Dermis blood vessel endothelial cell (primary cell): ENCODE results near the gene COL10A1. TPM values are rescaled to one million over a fixed set of nuclear protein-coding genes. Genes with fewer than 3 reads are reported as not detected.
A peak's percentile ranks its signal among the peaks of the same experiment; 100 is the strongest.

Experiments used
- DNase-seq: peaks from one replicate; pipeline ENCODE4 v3.0.0; 2010
- total RNA-seq: library from RNA; depleted of rRNA; stranded (reverse); fragments of >200 nt; gene quantifications from 2 replicates; pipeline ENCODE4 v1.2.3, GENCODE V29; 2014

Gene COL10A1
- total RNA-seq, 1 donor from 2014 or later = not detected

DNA sequence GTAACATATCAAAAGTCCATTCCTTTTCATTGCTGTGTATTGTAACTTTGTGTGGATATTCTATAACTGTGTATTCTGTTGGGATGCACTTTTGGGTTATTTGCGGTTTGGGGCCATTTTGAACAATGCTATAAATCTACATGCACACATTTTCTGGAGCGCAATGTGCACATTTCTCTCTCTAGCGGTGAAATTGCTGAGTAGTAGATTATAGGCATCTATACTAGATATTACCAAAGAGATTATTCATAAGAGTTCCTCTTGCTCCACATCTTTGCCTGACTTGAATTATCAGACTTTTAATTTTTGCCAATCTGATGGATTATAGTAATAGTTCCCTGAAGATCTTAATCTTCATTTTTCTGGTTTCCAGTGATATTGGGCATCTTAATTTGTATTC is 47.0 kb downstream of the COL10A1 start:
- DNase-seq = no peak

DNA sequence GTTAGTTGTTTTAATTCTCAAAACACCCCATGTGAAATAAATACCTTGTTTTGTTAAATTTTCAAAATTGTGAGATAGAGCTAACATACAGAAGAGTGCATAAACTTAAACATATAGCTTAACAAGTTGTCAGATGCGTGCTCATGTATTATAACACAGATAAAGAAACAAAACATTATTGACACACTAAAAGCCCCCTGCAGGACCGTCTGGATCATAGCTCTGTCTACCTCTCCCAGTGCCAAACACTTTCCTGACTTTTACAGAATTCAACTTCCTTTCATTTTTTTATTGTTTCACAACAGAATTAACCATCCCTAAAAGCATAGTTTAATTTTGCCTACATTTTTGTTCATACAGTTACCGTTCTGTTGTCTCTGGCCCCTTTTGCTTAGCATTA is 47.4 kb downstream of the COL10A1 start:
- DNase-seq = no peak

DNA sequence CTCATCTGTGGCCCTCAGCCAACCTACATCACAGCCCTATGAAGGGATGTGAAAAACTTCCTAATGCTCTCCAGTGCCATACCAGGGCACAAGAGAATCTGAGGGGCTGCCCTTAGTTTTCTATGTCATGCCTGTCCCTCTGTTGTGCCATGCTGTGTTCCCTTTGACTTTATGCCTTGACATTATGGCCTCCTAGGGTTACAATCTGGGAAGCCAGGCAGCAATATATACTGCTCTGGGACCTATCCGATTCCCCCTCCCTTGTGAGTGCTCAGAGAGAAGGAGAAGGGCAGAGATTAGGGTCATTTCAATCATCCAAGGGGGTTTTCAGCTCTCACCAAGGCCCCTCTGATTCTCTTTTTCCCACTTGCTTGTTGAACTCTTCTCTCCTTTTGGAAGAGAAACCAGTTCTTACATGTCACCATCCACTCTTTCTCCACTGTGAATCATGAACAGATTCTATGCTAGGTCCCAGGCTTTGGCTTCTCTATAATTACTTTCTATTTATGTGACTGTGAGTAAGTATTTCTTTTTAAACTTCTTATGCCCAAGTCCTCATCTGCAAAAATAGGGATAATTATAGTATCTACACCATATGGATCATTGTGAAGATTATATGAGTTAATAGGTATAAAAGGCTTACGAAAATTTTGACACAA is 51.1 kb downstream of the COL10A1 start:
- no peak for DNase-seq

DNA sequence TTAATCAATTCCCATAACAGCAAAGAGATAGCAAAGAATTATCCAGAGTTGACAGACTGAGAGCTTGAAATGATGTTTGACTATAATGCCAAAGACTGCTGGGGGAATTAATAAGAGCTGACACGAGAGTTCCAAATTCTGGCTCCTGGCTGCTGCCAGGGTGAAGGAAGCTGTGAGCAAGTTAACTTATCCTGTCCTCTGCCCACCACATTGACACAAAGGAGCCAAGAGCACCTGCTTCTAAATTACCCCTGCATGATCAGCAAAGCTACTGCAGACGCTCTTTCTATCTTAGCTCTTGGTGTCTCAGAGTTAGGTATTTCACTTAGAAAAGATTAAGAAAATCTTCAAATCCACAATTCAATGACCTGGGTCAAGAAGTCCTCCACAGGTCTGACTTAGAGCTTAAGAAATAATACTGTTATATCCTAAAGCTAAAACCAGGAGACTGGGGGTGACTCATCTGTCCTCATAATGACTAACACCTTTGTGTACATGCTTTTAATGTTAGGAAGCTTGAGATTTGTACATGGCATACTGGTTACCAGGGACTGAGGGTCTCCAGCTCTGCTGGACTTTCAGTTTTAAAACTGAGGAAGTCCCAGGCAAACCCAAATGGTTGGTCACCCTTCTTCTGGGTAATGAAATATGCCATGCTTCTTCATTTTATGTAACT is 52.0 kb downstream of the COL10A1 start:
- DNase-seq = no peak

DNA sequence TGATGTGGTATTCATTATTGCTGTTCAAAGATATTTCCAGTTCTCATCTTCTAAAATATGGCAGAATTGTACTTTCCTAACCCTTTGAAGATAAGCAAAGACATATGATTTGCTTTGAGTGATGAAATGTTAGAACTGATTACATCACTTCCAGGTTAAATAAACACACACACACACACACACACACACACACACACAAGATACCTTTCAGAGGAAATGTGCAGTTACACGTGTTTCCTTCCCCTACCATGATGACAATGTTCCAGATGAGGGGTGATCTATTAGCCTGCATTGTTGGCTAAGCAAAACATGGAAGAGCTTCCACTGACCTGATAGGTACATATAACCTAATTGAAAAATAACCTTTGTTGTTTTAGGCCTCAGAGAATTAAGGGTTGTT is 53.6 kb downstream of the COL10A1 start:
- peak; percentile 26 for DNase-seq

DNA sequence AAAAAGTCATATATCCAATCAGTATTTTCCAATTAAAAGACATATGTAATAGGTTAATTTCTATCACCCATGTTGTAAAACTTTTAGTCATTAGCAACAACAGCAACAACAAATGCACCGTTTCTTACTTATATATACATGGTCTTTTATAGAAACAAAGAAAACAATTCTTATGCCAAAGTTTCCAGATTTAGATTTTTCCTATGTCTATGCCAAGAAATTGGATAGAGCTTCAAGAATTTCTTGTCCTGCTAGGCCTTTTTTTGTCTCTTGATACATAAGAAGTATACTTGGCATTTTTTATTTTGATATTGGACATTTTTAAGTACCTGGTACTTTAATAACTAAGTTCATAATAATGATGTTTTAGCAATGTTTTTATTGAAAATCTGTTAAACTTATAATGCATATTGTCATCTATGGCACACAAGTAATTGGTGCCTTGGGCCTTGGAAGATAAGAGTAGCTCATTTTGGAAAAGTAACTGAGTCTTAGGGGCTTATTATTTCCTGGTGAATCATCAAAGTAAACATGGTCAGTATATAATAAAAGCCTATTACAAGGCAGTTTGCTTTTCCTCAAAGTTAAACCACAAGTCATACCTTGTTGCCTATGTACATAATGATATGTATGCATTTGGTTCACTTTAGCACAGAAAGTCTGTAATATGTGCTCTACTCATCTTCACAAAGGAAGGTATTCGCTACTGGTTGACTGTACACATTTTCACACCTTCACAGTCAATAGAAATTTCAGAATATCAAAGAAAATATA is 55.1 kb downstream of the COL10A1 start:
- DNase-seq = no peak

DNA sequence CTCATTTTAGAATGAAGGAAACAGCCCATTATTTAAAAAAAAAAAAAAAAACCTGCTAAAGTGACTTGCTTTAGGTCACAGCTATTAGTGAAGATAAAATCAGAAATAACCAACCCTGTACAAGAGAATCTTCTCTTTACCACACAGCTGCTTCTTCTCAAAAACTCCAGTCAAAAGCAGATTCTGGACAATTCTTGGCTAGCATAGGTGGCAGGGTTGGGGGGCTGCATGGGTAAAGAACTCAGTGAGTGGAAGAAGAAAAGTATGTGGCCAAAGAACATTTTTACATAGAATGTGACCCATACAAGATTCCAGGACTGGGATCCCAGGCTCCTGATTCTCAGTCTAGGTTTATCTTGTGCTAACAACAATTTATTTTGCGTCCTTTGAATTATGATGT is 55.8 kb downstream of the COL10A1 start:
- DNase-seq = no peak

Other genes with a start within 250 kb of the COL10A1 start
- 0.05 and 0.17 TPM in 2 replicates for gene FRK, start 65.2 kb downstream of the COL10A1 start, total RNA-seq
- 3.7 and 10.1 TPM in 2 replicates for gene NT5DC1, start 25.3 kb downstream of the COL10A1 start, total RNA-seq
- gene TSPYL4, start 127.9 kb upstream of the COL10A1 start, total RNA-seq = 7.5 and 10.6 TPM in 2 replicates
- 53.3 and 64.0 TPM in 2 replicates for gene TSPYL1, start 153.8 kb upstream of the COL10A1 start, total RNA-seq
- 6.0 and 8.3 TPM in 2 replicates for gene DSE, start 244.8 kb upstream of the COL10A1 start, total RNA-seq